Peyer's patch (tissue), 4 donors: Measurements from ENCODE around the gene VANGL2. TPM values are rescaled to one million over a fixed set of nuclear protein-coding genes. Genes with fewer than 3 reads are reported as not detected.

Source experiments
- DNase-seq, 3 donors: peaks; one replicate each; pipeline ENCODE4 v3.0.0-alpha.2; 2017 to 2019
- H3K27ac ChIP-seq, 4 donors: fragments of 200-600 bp; sonication (generic); one replicate each; pipeline ENCODE4 v1.5.1; 2016 to 2019
- H3K27me3 ChIP-seq, 2 donors: fragments of 200-600 bp; sonication (generic); one replicate each; pipeline ENCODE4 v1.5.1; 2019
- H3K36me3 ChIP-seq, 3 donors: fragments of 200-600 bp; sonication (generic); one replicate each; pipeline ENCODE4 v1.5.1; 2016 to 2019
- H3K4me1 ChIP-seq, 4 donors: fragments of 200-600 bp; sonication (generic); one replicate each; pipeline ENCODE4 v1.5.1; 2016 to 2019
- H3K4me3 ChIP-seq, 4 donors: fragments of 200-600 bp; sonication (generic); 1 replicate in 3 of 4; 2 replicates in 1 of 4; pipeline ENCODE4 v1.5.1; 2016 to 2019; ENCODE audit warnings: mild to moderate bottlenecking in 1 of 4
- H3K9me3 ChIP-seq, 4 donors: fragments of 200-600 bp; sonication (generic); one replicate each; pipeline ENCODE4 v1.5.1; 2016 to 2019; ENCODE audit warnings: mild to moderate bottlenecking in 1 of 4
- POLR2A ChIP-seq, 2 donors: fragments of 450-650 bp; IDR thresholded peaks; one replicate each; pipeline ENCODE4 v1.5.1; 2017; ENCODE audit warnings: antibody characterized with exemption in 2 of 2, mild to moderate bottlenecking in 2 of 2, moderate library complexity in 2 of 2
- total RNA-seq, 4 donors: library from RNA; depleted of rRNA; stranded (reverse); fragments of >200 nt; gene quantifications; one replicate each; pipeline ENCODE4 v1.1.0, GENCODE V29; 2016
- TF ChIP-seq, protein P1 (sequence below), 6 experiments: fragments of 450-650 bp in 4 of 6; fragments of 200-600 bp in 2 of 6; sonication (generic) in 1 of 6; IDR thresholded peaks; one replicate each; pipeline ENCODE4 v1.5.1; 2017 to 2019; ENCODE audit warnings: antibody characterized with exemption in 6 of 6, mild to moderate bottlenecking in 3 of 6, moderate library complexity in 1 of 6

The VANGL2 gene
- total RNA-seq, 4 donors from 2014 or later, result 2.1 to 6.8 (median 4.1) TPM

DNA sequence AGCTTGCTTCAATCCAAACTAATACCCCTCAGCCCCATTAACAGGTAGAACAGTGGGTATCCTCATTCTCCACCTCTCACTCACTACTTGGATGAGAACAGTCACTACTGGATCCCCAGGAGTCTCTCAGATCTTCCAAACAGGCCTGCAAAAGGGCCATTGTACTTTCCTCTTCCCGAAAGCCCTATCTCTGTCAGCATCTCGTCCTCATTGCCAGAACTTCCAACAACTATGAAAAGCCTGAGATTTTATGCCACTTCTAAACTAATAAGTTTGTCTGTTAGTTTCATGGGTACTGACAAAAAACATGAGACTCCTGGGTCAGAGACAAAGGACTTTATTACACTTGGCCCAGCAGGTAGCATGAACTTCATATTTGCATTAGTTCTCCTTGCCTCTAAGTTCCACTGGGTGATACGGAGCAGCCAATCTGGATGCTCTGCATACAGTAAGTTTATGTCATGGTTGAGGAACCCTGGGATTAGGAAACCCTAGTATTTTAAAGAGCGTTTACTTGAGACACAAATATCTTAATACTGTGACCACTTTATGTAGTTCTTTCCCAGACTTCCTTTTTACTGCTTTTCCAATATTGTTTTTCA, 38.1 kb downstream of the VANGL2 start:
- peak overlapping the region in 2 of 4 donors; percentile 16 to 45 for H3K4me3 ChIP-seq
- no peaks in the 10 kb centered on the region for H3K27me3 ChIP-seq
- DNase-seq, result no peak
- H3K36me3 ChIP-seq, result no peaks in the 10 kb centered on the region
- no peaks in the 10 kb centered on the region for H3K9me3 ChIP-seq
- peaks cover 0 to 7% (median 1%) of the 10 kb centered on the region in 4 donors for H3K4me1 ChIP-seq
- peak overlapping the region; percentile 43 to 77 (median 70) for H3K27ac ChIP-seq
- TF ChIP-seq, protein P1, sequence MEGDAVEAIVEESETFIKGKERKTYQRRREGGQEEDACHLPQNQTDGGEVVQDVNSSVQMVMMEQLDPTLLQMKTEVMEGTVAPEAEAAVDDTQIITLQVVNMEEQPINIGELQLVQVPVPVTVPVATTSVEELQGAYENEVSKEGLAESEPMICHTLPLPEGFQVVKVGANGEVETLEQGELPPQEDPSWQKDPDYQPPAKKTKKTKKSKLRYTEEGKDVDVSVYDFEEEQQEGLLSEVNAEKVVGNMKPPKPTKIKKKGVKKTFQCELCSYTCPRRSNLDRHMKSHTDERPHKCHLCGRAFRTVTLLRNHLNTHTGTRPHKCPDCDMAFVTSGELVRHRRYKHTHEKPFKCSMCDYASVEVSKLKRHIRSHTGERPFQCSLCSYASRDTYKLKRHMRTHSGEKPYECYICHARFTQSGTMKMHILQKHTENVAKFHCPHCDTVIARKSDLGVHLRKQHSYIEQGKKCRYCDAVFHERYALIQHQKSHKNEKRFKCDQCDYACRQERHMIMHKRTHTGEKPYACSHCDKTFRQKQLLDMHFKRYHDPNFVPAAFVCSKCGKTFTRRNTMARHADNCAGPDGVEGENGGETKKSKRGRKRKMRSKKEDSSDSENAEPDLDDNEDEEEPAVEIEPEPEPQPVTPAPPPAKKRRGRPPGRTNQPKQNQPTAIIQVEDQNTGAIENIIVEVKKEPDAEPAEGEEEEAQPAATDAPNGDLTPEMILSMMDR (IDR thresholded peaks at IDR 0.05), result no peak
- no peak for TF ChIP-seq POLR2A (IDR thresholded peaks at IDR 0.05)

DNA sequence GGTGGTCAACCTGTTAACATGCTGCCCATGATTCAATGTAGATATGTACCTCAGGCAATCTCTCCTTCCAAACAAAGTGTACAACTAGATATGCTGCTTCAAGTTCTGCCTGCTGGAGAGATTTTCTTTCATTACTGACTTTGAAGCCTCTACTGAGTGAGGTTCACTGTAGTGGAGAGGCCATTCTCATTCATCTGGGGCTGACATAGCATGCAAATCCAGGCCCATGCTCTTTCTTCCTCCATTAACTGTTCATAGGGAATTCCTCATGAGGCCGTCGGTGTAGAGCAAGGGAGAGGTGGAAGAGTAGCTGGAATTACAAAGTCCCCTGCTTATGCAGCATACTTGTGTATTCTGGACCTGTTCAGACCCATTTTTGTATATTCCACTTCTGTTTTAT, 38.6 kb downstream of the VANGL2 start:
- Histone ChIP-seq H3K4me3 (no peak overlapping the region), H3K27ac (peak overlapping the region in 1 of 4 donors; percentile 65), H3K27me3 (no peaks in the 10 kb centered on the region), H3K9me3 (no peaks in the 10 kb centered on the region), H3K36me3 (no peaks in the 10 kb centered on the region), H3K4me1 (peaks cover 0 to 7% (median 1%) of the 10 kb centered on the region in 4 donors)
- no peak for TF ChIP-seq POLR2A (IDR thresholded peaks at IDR 0.05)
- TF ChIP-seq, protein P1 (IDR thresholded peaks at IDR 0.05), result no peak
- no peak for DNase-seq

DNA sequence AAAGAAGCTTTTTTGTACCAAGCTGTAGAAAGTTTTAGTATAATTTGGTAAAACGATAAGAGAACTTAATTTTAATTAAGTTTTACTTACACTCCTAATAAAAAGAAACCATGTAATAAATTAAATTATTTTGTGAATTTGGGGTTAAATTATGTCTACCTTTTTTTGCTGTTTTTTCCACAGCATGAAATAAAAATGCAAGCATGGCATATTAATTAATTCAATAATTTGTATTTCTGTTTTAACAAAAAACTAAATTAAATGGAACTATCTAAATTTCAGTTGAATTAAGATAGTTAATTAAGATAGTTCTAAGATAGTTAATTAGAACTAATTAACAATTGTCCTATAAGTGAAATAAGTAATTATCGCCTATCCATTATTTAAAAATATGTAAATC, 39.4 kb downstream of the VANGL2 start:
- Histone ChIP-seq H3K4me1 (peaks cover 0 to 7% (median 1%) of the 10 kb centered on the region in 4 donors), H3K9me3 (no peaks in the 10 kb centered on the region), H3K27ac (no peak overlapping the region), H3K4me3 (no peak overlapping the region), H3K36me3 (no peaks in the 10 kb centered on the region), H3K27me3 (no peaks in the 10 kb centered on the region)
- TF ChIP-seq POLR2A (IDR thresholded peaks at IDR 0.05), result no peak
- TF ChIP-seq, protein P1 (IDR thresholded peaks at IDR 0.05), result no peak
- DNase-seq, result no peak

DNA sequence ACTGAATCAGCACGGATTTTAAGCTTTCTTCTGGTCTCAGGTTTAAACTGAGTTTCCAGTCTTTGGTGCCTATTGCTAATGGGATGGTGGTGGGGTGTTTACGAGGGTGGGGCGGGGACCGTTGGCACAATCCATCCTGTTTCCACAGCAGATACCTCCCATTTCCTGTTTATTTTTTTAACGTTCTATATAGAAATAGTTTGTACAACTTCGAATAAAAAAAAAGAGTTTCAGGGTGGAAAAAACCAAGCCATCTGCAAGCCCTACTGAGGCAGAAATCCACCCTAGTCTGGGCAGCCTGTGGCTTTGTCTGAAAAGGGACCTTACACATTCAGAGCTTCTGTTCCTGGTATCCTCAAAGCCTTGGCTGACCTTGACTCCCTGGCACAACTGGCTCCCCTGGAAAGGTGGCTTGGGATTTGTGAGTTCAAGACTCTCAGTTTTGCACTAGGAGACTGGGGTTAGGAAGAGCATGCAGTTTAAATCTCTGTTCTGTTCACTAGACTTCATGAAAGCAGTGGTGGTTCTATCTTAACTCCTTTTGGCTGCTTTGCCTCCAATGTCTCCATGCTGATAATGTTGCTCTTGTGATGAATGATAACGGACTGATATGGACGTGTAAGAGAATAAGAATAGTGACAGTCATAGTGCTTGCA, 46.7 kb downstream of the VANGL2 start:
- no peaks in the 10 kb centered on the region for H3K9me3 ChIP-seq
- TF ChIP-seq POLR2A (IDR thresholded peaks at IDR 0.05), result no peak
- TF ChIP-seq, protein P1 (IDR thresholded peaks at IDR 0.05), result no peak

DNA sequence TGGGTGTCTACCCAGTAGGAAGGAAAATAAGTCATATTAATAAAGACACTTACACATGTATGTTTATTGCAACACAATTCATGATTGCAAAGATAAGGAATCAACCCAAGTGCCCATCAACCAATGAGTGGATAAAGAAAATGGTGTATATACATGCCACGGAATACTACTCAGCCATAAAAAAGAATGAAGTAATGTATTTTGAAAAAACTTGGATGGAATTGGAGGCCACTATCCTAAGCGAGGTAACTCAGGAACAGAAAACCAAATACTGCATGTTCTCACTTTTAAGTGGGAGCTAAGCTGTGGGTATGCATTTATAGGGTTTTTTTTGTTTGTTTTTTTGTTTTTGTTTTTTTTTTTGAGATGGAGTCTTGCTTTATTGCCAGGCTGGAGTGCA, 49.1 kb downstream of the VANGL2 start:
- TF ChIP-seq, protein P1 (IDR thresholded peaks at IDR 0.05), result no peak
- no peak for DNase-seq

More for the DNA sequence above, 46.7 kb downstream of the VANGL2 start:
- no peak for DNase-seq
- Histone ChIP-seq H3K36me3 (no peaks in the 10 kb centered on the region), H3K4me3 (no peak overlapping the region), H3K27me3 (no peaks in the 10 kb centered on the region), H3K27ac (peak overlapping the region in 1 of 4 donors; percentile 0), H3K4me1 (no peaks in the 10 kb centered on the region)

More for the DNA sequence above, 49.1 kb downstream of the VANGL2 start:
- Histone ChIP-seq H3K27me3 (no peaks in the 10 kb centered on the region), H3K27ac (no peak overlapping the region), H3K9me3 (no peaks in the 10 kb centered on the region), H3K4me1 (no peaks in the 10 kb centered on the region), H3K4me3 (no peak overlapping the region), H3K36me3 (no peaks in the 10 kb centered on the region)
